H9 (cell line): ENCODE results near the gene TACR1. TPM values are rescaled to one million over a fixed set of nuclear protein-coding genes. Genes with fewer than 3 reads are reported as not detected.

Experiments used
- DNase-seq: peaks from one replicate; pipeline ENCODE4 v3.0.0-alpha.2; 2017
- H2AFZ ChIP-seq: one replicate; pipeline ENCODE4 v1.6.1; 2013; ENCODE audit warnings: mild to moderate bottlenecking, low read length, control low read depth, moderate library complexity
- H2AK5ac ChIP-seq: 2 replicates; pipeline ENCODE4 v1.6.1; 2013; ENCODE audit warnings: low read length, control low read depth, mixed read lengths; ENCODE audit not compliant: insufficient read length
- H2BK120ac ChIP-seq: one replicate; pipeline ENCODE4 v1.6.1; 2013; ENCODE audit warnings: low read depth, mild to moderate bottlenecking, low read length, control low read depth, inconsistent platforms; ENCODE audit not compliant: poor library complexity, severe bottlenecking
- H2BK12ac ChIP-seq: 2 replicates; pipeline ENCODE4 v1.6.1; 2013; ENCODE audit warnings: low read length, control low read depth, mixed read lengths, low read depth; ENCODE audit not compliant: insufficient read length
- H2BK15ac ChIP-seq: 2 replicates; pipeline ENCODE4 v1.6.1; 2013; ENCODE audit warnings: low read depth, low read length, control low read depth
- H2BK20ac ChIP-seq: one replicate; pipeline ENCODE4 v1.6.1; 2013; ENCODE audit warnings: low read depth, mild to moderate bottlenecking, low read length, control low read depth, inconsistent platforms; ENCODE audit not compliant: poor library complexity, severe bottlenecking
- H2BK5ac ChIP-seq: 2 replicates; pipeline ENCODE4 v1.6.1; 2013; ENCODE audit warnings: low read length, control low read depth, mixed read lengths; ENCODE audit not compliant: insufficient read length
- H3K14ac ChIP-seq: 2 replicates; pipeline ENCODE4 v1.6.1; 2013; ENCODE audit warnings: low read length, control low read depth; ENCODE audit not compliant: insufficient read depth
- H3K18ac ChIP-seq: 2 replicates; pipeline ENCODE4 v1.6.1; 2013; ENCODE audit warnings: low read depth, mild to moderate bottlenecking, mixed read lengths, low read length, control low read depth; ENCODE audit not compliant: insufficient read length
- H3K23ac ChIP-seq: 2 replicates; pipeline ENCODE4 v1.6.1; 2013; ENCODE audit warnings: low read length, control low read depth, mixed read lengths, low read depth; ENCODE audit not compliant: insufficient read length
- H3K23me2 ChIP-seq: 2 replicates; pipeline ENCODE4 v1.6.1; 2013; ENCODE audit warnings: low read depth, mild to moderate bottlenecking, mixed read lengths, low read length, control low read depth; ENCODE audit not compliant: insufficient read length, poor library complexity, severe bottlenecking
- H3K27ac ChIP-seq: 2 replicates; pipeline ENCODE4 v1.5.1; 2013; ENCODE audit warnings: low read length, control low read depth, mixed read lengths, low read depth; ENCODE audit not compliant: insufficient read length
- H3K27me3 ChIP-seq: 2 replicates; pipeline ENCODE4 v1.6.1; 2013; ENCODE audit warnings: low read length, control low read depth, inconsistent platforms; ENCODE audit not compliant: insufficient read depth
- H3K4ac ChIP-seq: 2 replicates; pipeline ENCODE4 v1.6.1; 2013; ENCODE audit warnings: low read depth, mild to moderate bottlenecking, control low read depth, inconsistent platforms, low read length, moderate library complexity
- H3K4me1 ChIP-seq: 2 replicates; pipeline ENCODE4 v1.6.1; 2013; ENCODE audit warnings: low read length, control low read depth, inconsistent platforms; ENCODE audit not compliant: insufficient read depth
- H3K4me2 ChIP-seq: 2 replicates; pipeline ENCODE4 v1.6.1; 2013; ENCODE audit warnings: low read length, control low read depth, mixed read lengths; ENCODE audit not compliant: insufficient read length, insufficient read depth
- H3K56ac ChIP-seq: 2 replicates; pipeline ENCODE4 v1.6.1; 2013; ENCODE audit warnings: low read depth, mild to moderate bottlenecking, mixed read lengths, low read length, control low read depth; ENCODE audit not compliant: insufficient read length
- H3K79me1 ChIP-seq: 2 replicates; pipeline ENCODE4 v1.6.1; 2013; ENCODE audit warnings: low read depth, mild to moderate bottlenecking, moderate library complexity, low read length, control low read depth, inconsistent platforms; ENCODE audit not compliant: insufficient read depth, poor library complexity, severe bottlenecking
- H3K79me2 ChIP-seq: 2 replicates; pipeline ENCODE4 v1.6.1; 2013; ENCODE audit warnings: low read length, control low read depth, inconsistent platforms; ENCODE audit not compliant: insufficient read depth
- H3K9ac ChIP-seq: 2 replicates; pipeline ENCODE4 v1.6.1; 2013; ENCODE audit warnings: low read length, control low read depth, mixed read lengths; ENCODE audit not compliant: insufficient read length; ENCODE audit errors: extremely low read depth
- H3K9me3 ChIP-seq: one replicate; pipeline ENCODE4 v1.6.1; 2013; ENCODE audit warnings: low read depth, low read length, inconsistent platforms; ENCODE audit not compliant: control insufficient read depth
- H3T11ph ChIP-seq: one replicate; pipeline ENCODE4 v1.6.1; 2013; ENCODE audit warnings: mild to moderate bottlenecking, low read length, control low read depth, inconsistent platforms
- H4K20me1 ChIP-seq: one replicate; pipeline ENCODE4 v1.6.1; 2013; ENCODE audit not compliant: control insufficient read depth, insufficient read length, insufficient read depth
- H4K5ac ChIP-seq: 2 replicates; pipeline ENCODE4 v1.6.1; 2013; ENCODE audit warnings: low read depth, mild to moderate bottlenecking, mixed read lengths, low read length, control low read depth; ENCODE audit not compliant: insufficient read length
- H4K8ac ChIP-seq: replicated peaks from 2 replicates; pipeline ENCODE4 v1.6.1; 2013; ENCODE audit warnings: low read length, control low read depth, mixed read lengths, low read depth; ENCODE audit not compliant: insufficient read length
- H4K91ac ChIP-seq: 2 replicates; pipeline ENCODE4 v1.6.1; 2013; ENCODE audit warnings: low read depth, mild to moderate bottlenecking, moderate library complexity, mixed read lengths, low read length, control low read depth; ENCODE audit not compliant: insufficient read length
- H3K27ac Mint-ChIP-seq, 3 experiments: 2 replicates in 2 of 3; 3 replicates in 1 of 3; pipeline ENCODE4 v1.8.0; 2020 to 2021; ENCODE audit warnings: mixed read lengths in 3 of 3, mild to moderate bottlenecking in 1 of 3, moderate library complexity in 1 of 3
- H3K27me3 Mint-ChIP-seq: 2 replicates; pipeline ENCODE4 v1.8.0; 2021; ENCODE audit warnings: low read depth, mild to moderate bottlenecking, moderate library complexity, mixed read lengths
- H3K36me3 Mint-ChIP-seq, 3 experiments: 2 replicates in 2 of 3; 3 replicates in 1 of 3; pipeline ENCODE4 v1.8.0; 2020 to 2021; ENCODE audit warnings: low read depth in 3 of 3, mixed read lengths in 3 of 3; ENCODE audit not compliant: insufficient read depth in 1 of 3
- H3K4me1 Mint-ChIP-seq, 2 experiments: 2 replicates each; pipeline ENCODE4 v1.8.0; 2020; ENCODE audit warnings: mixed read lengths in 2 of 2
- H3K4me3 Mint-ChIP-seq, 2 experiments: 2 replicates in 1 of 2; 3 replicates in 1 of 2; pipeline ENCODE4 v1.8.0; 2020 to 2021; ENCODE audit warnings: mild to moderate bottlenecking in 2 of 2, mixed read lengths in 2 of 2, moderate library complexity in 1 of 2
- H3K9me3 Mint-ChIP-seq, 2 experiments: 2 replicates in 1 of 2; 3 replicates in 1 of 2; pipeline ENCODE4 v1.8.0; 2020; ENCODE audit warnings: mild to moderate bottlenecking in 2 of 2, mixed read lengths in 2 of 2, moderate library complexity in 1 of 2
- WGBS: extraction: QIAGEN DNeasy Blood & Tissue Kit; methylation state at CpG from one replicate; pipeline ENCODE4 v1.1.7; 2013; ENCODE audit warnings: missing lambda C conversion rate, low lambda C conversion rate, mixed read lengths; ENCODE audit not compliant: insufficient read length; ENCODE audit errors: extremely low coverage; 5-methylcytosine and 5-hydroxymethylcytosine counted together
- total RNA-seq: library from RNA; stranded (reverse); gene quantifications from 2 replicates; pipeline ENCODE4 v1.2.1, GENCODE V29; 2021
- TF ChIP-seq, protein P1 (sequence below): fragments of 200-600 bp; sonication (generic); conservative IDR thresholded peaks from 3 replicates; pipeline ENCODE4 v1.8.0; 2021; ENCODE audit warnings: antibody characterized with exemption, mild to moderate bottlenecking

Gene TACR1
- total RNA-seq, 1 experiment from 2014 or later = 1.4 TPM

DNA sequence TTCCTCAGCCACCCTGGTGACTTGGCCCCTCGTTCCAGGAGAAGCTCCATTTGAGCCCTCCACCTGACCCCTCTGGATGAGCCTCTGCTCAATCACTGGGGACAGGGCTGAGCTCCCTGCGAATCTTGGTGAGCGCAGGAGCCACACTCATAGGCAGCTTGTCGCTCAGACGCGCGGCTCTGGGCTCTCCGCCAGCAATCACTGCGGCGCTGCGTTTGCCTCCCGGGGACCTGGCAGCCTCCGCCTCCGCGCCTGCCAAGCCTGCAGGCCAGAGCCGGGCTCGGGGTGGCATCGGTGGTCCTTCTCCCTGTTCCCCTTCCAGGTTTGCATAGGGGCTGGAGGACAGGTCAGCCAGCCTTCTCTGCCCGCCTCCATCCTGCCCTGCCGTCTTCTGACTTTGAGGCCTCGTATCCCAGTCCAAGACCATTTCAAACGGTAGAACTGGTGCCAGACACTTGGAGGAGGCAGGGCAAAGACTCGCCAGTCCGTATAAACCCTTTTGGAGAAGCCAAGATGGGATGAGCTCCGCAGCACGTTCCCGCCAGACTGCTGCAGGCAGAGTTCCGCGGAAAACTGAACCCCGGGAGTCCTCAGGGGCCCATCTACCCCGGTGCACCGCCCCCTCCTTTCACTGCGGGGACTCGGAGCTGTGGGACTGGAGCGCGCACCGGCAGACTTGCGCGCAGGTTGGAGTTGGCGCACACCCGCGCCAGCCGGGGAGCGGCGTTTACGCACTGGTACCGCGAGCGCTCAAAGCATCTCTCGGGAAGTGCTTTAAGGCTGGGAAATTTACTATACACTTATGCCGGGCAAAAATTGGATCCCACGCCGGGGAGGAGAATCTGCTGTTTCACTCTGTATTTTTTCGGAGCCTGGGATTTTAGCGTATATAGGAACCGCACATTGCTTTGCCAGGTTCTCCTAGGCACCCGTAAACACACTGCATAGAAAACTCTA, 1.1 kb upstream of the TACR1 start:
- H3K14ac ChIP-seq = no peak overlapping the region
- no peak overlapping the region for H2AK5ac ChIP-seq
- no peak overlapping the region for H2BK20ac ChIP-seq
- H2BK120ac ChIP-seq = no peak overlapping the region
- no peak overlapping the region for H3K18ac ChIP-seq
- TF ChIP-seq, protein P1, sequence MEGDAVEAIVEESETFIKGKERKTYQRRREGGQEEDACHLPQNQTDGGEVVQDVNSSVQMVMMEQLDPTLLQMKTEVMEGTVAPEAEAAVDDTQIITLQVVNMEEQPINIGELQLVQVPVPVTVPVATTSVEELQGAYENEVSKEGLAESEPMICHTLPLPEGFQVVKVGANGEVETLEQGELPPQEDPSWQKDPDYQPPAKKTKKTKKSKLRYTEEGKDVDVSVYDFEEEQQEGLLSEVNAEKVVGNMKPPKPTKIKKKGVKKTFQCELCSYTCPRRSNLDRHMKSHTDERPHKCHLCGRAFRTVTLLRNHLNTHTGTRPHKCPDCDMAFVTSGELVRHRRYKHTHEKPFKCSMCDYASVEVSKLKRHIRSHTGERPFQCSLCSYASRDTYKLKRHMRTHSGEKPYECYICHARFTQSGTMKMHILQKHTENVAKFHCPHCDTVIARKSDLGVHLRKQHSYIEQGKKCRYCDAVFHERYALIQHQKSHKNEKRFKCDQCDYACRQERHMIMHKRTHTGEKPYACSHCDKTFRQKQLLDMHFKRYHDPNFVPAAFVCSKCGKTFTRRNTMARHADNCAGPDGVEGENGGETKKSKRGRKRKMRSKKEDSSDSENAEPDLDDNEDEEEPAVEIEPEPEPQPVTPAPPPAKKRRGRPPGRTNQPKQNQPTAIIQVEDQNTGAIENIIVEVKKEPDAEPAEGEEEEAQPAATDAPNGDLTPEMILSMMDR = no peak
- H3K4me1 Mint-ChIP-seq = peaks cover 20 to 40% of the 10 kb centered on the region in 2 experiments
- H3K4ac ChIP-seq = no peak overlapping the region
- H3T11ph ChIP-seq = no peak overlapping the region
- peaks cover 77% of the 10 kb centered on the region for H3K27me3 Mint-ChIP-seq
- no peak overlapping the region for H4K91ac ChIP-seq
- H2BK5ac ChIP-seq = no peak overlapping the region
- H3K56ac ChIP-seq = no peak overlapping the region
- peak overlapping the region; percentile 92 for H3K4me2 ChIP-seq
- H4K8ac ChIP-seq = no peak overlapping the region
- no CpG with 5 or more reads among the region's 57 CpGs for WGBS
- H3K4me1 ChIP-seq = peaks cover 3% of the 10 kb centered on the region; the same call in 1 of the 2 replicates
- H3K36me3 Mint-ChIP-seq = no peaks in the 10 kb centered on the region
- H3K9me3 Mint-ChIP-seq = no peaks in the 10 kb centered on the region
- H3K79me1 ChIP-seq = no peaks in the 10 kb centered on the region
- peaks cover 36% of the 10 kb centered on the region for H3K27me3 ChIP-seq
- no peaks in the 10 kb centered on the region for H3K9me3 ChIP-seq
- peak; percentile 53 for DNase-seq
- H3K23ac ChIP-seq = no peak overlapping the region
- no peak overlapping the region for H3K27ac Mint-ChIP-seq
- no peak overlapping the region for H3K27ac ChIP-seq
- no peak overlapping the region for H2BK15ac ChIP-seq
- H2BK12ac ChIP-seq = no peak overlapping the region
- H4K5ac ChIP-seq = no peak overlapping the region
- no peaks in the 10 kb centered on the region for H3K79me2 ChIP-seq
- no peak overlapping the region for H3K9ac ChIP-seq
- no peak overlapping the region for H2AFZ ChIP-seq
- peaks cover 21% of the 10 kb centered on the region for H3K23me2 ChIP-seq
- peak overlapping the region; percentile 69 to 87 for H3K4me3 Mint-ChIP-seq
- no peaks in the 10 kb centered on the region for H4K20me1 ChIP-seq
